AG10803 (cell line): ENCODE results near the gene CDS2.

Experiments used
- DNase-seq: peaks from one replicate; pipeline ENCODE4 v3.0.0; 2010; ENCODE audit warnings: low read depth
- H3K4me3 ChIP-seq: 2 replicates; pipeline ENCODE4 v1.5.1; 2011; ENCODE audit warnings: mild to moderate bottlenecking, low read length, control low read depth
- TF ChIP-seq, protein P1 (sequence below): conservative IDR thresholded peaks from 2 replicates; pipeline ENCODE4 v1.5.1; 2011; ENCODE audit warnings: mild to moderate bottlenecking, low read length, control low read depth, inconsistent platforms

The CDS2 gene

DNA sequence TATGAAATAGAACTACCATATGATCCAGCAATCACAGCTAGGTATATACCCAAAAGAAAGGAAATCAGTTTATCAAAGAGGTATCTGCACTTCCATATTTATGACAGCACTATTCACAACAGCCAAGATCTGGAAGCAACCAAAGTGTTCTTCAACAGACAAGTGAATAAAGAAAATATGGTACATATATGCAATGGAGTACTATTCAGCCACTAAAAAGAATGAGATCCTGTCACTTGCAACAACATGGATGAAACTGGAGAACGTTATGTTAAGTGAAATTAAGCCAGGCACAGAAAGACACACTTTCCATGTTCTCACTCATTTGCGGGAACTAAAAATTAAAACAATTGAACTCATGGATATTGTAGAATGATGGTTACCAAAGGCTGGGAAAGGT lies 22.3 kb upstream of the CDS2 start:
- TF ChIP-seq, protein P1, sequence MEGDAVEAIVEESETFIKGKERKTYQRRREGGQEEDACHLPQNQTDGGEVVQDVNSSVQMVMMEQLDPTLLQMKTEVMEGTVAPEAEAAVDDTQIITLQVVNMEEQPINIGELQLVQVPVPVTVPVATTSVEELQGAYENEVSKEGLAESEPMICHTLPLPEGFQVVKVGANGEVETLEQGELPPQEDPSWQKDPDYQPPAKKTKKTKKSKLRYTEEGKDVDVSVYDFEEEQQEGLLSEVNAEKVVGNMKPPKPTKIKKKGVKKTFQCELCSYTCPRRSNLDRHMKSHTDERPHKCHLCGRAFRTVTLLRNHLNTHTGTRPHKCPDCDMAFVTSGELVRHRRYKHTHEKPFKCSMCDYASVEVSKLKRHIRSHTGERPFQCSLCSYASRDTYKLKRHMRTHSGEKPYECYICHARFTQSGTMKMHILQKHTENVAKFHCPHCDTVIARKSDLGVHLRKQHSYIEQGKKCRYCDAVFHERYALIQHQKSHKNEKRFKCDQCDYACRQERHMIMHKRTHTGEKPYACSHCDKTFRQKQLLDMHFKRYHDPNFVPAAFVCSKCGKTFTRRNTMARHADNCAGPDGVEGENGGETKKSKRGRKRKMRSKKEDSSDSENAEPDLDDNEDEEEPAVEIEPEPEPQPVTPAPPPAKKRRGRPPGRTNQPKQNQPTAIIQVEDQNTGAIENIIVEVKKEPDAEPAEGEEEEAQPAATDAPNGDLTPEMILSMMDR, result no peak
- no peak for DNase-seq
- H3K4me3 ChIP-seq, result no peak overlapping the region

DNA sequence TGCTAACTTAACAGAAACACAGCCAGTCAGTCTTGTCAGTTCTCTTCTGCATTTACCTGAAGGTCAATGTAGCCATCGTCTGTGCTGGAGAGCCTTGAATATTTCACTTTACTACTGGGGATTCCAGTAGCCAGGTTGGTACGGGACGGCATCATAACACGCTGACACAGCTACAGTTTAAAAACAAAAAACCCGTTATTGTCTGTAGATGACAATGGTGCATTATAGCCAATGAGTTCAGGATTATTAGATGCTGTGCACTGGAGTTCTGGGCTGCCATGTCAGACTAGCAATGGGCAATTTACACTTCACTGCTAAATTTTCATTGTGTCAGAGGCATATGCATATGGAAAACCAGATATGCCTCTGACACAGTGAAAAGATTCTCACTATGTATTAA lies 17.5 kb upstream of the CDS2 start:
- TF ChIP-seq, protein P1, result no peak
- no peak overlapping the region for H3K4me3 ChIP-seq
- no peak for DNase-seq

DNA sequence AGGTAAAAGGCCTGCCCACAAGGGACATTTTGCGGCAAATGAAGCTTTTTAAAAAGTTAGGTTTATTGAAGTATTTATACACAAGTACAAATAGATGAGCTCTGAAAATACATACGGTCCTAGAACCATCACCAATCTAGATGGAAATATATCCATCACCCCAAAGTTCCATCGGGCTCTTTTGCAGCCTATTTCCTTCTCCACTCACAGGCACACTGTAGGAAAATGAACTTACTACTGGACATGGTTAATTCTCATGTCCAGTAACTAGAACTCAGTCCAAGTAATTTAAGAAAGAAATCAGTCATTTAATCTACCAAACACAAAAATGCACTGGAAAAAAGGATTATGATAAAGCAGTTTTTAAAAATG lies 13.2 kb upstream of the CDS2 start:
- H3K4me3 ChIP-seq, result peak overlapping the region; percentile 97
- TF ChIP-seq, protein P1, result no peak
- no peak for DNase-seq

DNA sequence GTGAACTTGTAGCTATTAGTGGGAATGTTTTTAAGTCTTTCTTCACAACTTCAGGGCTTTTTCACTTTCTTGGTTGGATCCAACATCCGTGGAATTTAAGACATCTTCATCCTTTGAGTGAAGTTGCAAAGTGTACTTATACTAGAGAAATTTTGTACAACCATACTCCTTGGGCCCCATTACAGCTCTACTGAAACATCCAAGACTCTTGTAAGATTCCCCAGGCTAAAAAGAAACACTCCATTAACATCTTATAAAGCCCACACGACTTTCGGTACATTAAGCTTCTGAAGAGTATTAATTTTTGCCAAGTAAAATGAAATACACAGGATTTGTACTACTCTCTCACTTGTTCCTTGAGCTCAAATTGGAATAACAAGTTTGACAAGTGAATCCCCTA lies 12.4 kb upstream of the CDS2 start:
- H3K4me3 ChIP-seq, result no peak overlapping the region
- TF ChIP-seq, protein P1, result no peak
- DNase-seq, result no peak

DNA sequence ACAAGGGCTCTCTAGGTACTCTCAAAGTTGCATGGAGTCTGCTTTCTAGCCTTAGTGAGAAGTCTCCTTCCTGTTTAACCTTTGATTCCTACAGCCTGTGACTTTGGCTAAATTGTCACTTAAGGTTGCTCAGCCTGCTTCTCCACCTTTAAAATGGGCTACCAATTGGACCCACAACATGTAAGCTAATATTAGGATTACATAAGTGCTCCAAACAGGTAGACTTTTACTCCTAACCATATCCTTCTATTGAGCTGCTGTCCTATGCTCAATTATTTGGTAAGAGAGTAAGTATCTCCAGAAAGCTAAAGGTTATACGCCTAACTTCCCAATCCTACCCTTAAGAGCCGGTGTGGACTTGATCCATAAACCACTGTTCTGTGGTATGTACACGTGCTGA lies 9.9 kb upstream of the CDS2 start:
- no peak overlapping the region for H3K4me3 ChIP-seq
- DNase-seq, result no peak
- TF ChIP-seq, protein P1, result no peak

DNA sequence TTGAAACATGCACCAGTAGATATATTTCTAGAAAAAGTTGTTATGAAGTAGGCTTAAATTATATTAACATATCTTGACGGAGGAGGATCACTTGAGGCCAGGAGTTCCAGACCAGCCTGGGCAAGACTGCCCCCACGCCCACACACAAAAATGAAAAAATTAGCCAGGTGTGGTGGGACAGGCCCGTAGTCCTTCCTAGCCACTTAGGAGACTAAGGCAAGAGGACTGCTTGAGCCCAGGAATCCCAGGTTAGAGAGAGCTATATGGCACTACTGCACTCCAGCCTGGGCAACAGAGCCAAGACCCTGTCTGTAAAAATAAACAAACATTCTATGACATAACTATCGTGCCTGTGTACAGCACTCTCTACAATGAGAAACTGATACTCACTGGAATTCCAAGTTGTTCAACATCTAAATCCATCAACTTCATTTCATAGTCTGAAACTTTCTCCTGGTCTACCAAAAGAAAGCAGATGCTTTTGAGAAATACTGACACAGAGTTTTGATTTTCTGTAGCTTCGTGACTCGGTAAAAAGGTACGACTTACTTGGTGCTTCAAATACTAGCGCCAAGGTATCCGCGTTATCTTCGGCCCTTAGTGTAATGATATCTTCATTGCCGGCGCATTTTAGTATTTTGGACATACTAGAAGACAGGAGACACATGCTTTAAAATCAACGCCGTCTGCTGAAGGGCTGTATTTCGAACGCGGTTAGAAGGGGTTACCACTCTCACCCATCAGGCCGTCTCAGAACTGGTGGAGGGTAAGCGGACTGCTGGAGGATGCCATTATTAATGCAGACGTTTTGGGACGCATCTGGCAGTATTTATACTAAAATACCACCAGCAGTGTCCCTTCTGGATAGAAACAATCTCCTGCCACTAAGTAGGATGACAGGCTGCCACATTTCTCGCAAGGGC lies 8.3 kb upstream of the CDS2 start:
- TF ChIP-seq, protein P1, result no peak
- DNase-seq, result no peak
- peak overlapping the region; percentile 99 for H3K4me3 ChIP-seq

DNA sequence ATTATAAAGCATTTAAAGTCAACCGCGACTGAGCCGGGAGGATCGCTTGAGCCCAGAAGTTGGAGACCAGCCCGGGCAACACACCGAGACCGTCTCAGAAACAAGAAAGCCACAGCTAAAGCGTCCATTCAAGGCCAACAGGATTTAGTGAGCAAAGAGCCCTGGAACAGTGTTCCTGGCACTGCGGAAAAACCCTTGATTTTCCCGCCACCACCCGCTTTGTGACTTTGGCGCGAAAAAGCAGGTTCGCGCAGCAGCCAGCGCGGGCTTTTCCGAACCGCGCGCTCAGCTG lies 7.7 kb upstream of the CDS2 start:
- TF ChIP-seq, protein P1, result no peak
- no peak for DNase-seq
- H3K4me3 ChIP-seq, result peak overlapping the region; percentile 99
